Smooth muscle cell (in vitro differentiated cells): ENCODE data around the gene GAL. TPM values are rescaled to one million over a fixed set of nuclear protein-coding genes. Genes with fewer than 3 reads are reported as not detected.

Source experiments
- DNase-seq: peaks from one replicate; lab custom pipeline; 2025; ENCODE audit not compliant: unreplicated experiment; lab: John Stamatoyannopoulos, UW
- H2AFZ ChIP-seq: fragments of 200-600 bp; sonication (generic); 2 replicates; pipeline ENCODE4 v1.6.0; 2016; ENCODE audit warnings: antibody characterized with exemption, low read depth, mild to moderate bottlenecking
- H3F3A ChIP-seq: fragments of 200-600 bp; sonication (generic); 2 replicates; pipeline ENCODE4 v1.6.0; 2017; ENCODE audit warnings: antibody characterized with exemption, low read depth
- H3K27ac ChIP-seq: fragments of 200-600 bp; sonication (generic); 2 replicates; pipeline ENCODE4 v1.5.1; 2016; ENCODE audit warnings: low read depth, mild to moderate bottlenecking
- H3K27me3 ChIP-seq: fragments of 200-600 bp; sonication (generic); 2 replicates; pipeline ENCODE4 v1.6.1; 2016; ENCODE audit warnings: low read depth, mild to moderate bottlenecking
- H3K36me3 ChIP-seq: fragments of 200-600 bp; sonication (generic); 2 replicates; pipeline ENCODE4 v1.5.1; 2016; ENCODE audit warnings: low read depth
- H3K4me1 ChIP-seq: fragments of 200-600 bp; sonication (generic); 2 replicates; pipeline ENCODE4 v1.5.1; 2016; ENCODE audit warnings: low read depth
- H3K4me2 ChIP-seq: fragments of 200-600 bp; sonication (generic); 2 replicates; pipeline ENCODE4 v1.6.0; 2016; ENCODE audit warnings: mild to moderate bottlenecking
- H3K4me3 ChIP-seq: fragments of 200-600 bp; sonication (generic); 2 replicates; pipeline ENCODE4 v1.5.1; 2016; ENCODE audit warnings: mild to moderate bottlenecking
- H3K79me2 ChIP-seq: fragments of 200-600 bp; sonication (generic); 2 replicates; pipeline ENCODE4 v1.6.0; 2016; ENCODE audit warnings: low read depth, mild to moderate bottlenecking
- H3K9ac ChIP-seq: fragments of 200-600 bp; sonication (generic); 2 replicates; pipeline ENCODE4 v1.6.0; 2016; ENCODE audit warnings: low read depth
- H3K9me3 ChIP-seq: fragments of 200-600 bp; sonication (generic); replicated peaks from 2 replicates; pipeline ENCODE4 v1.5.1; 2016; ENCODE audit warnings: low read depth
- H4K20me1 ChIP-seq: fragments of 200-600 bp; sonication (generic); 2 replicates; pipeline ENCODE4 v1.6.0; 2016; ENCODE audit warnings: low read depth
- CTCF ChIP-seq: fragments of 200-600 bp; sonication (generic); IDR thresholded peaks from 2 replicates; pipeline ENCODE4 v1.5.1; 2017; ENCODE audit warnings: borderline replicate concordance, mild to moderate bottlenecking, antibody characterized with exemption; ENCODE audit not compliant: insufficient read depth, poor library complexity, severe bottlenecking
- WGBS: methylation state at CpG from one replicate; pipeline ENCODE4 v1.1.7; 2016; ENCODE audit warnings: low lambda C conversion rate; 5-methylcytosine and 5-hydroxymethylcytosine counted together
- polyA plus RNA-seq: library from polyadenylated mRNA; unstranded; fragments of >200 nt; fragmentation: Nextera tagmentation; extraction: Ambion mirVana; gene quantifications from 2 replicates; pipeline ENCODE4 v1.2.1, GENCODE V29; 2016
- total RNA-seq: library from RNA; depleted of rRNA; stranded (reverse); fragments of >200 nt; gene quantifications from 2 replicates; pipeline ENCODE4 v1.2.3, GENCODE V29; 2014

GAL gene
- total and polyA plus RNA-seq, 2 experiments from 2014 or later: 19.4 to 61.5 TPM

- no peaks in the 10 kb centered on the region for H3K79me2 ChIP-seq
- H3F3A ChIP-seq: no peaks in the 10 kb centered on the region
- WGBS: 31% methylated on average over 9 of the region's 9 CpGs
- peaks cover 8% of the 10 kb centered on the region for H3K4me1 ChIP-seq
- H3K36me3 ChIP-seq: no peaks in the 10 kb centered on the region
- H3K4me3 ChIP-seq: no peak overlapping the region
- no peak overlapping the region for H3K9ac ChIP-seq
- no peak for TF ChIP-seq CTCF
- no peak for DNase-seq
- no peak overlapping the region for H2AFZ ChIP-seq
- H3K27ac ChIP-seq: peak overlapping the region; percentile 4
- H3K9me3 ChIP-seq: no peaks in the 10 kb centered on the region
- no peaks in the 10 kb centered on the region for H4K20me1 ChIP-seq
- H3K27me3 ChIP-seq: peaks cover 22% of the 10 kb centered on the region
- H3K4me2 ChIP-seq: peak overlapping the region; percentile 49
Observed at GRCh38 chr11:68682531-68682961, 1.8 kb upstream of the GAL start.

GRCh38 chr11:68683121-68683520 lies 1.2 kb upstream of the GAL start:
- H3K79me2 ChIP-seq: no peaks in the 10 kb centered on the region
- no peaks in the 10 kb centered on the region for H4K20me1 ChIP-seq
- H3F3A ChIP-seq: no peaks in the 10 kb centered on the region
- H3K36me3 ChIP-seq: no peaks in the 10 kb centered on the region
- no peak for TF ChIP-seq CTCF
- no peak overlapping the region for H3K27ac ChIP-seq
- H3K9me3 ChIP-seq: no peaks in the 10 kb centered on the region
- no peak for DNase-seq
- H3K27me3 ChIP-seq: peaks cover 22% of the 10 kb centered on the region
- WGBS: 62% methylated on average over 7 of the region's 7 CpGs
- no peak overlapping the region for H3K4me3 ChIP-seq
- H2AFZ ChIP-seq: no peak overlapping the region
- no peak overlapping the region for H3K9ac ChIP-seq
- peak overlapping the region; percentile 49 for H3K4me2 ChIP-seq
- H3K4me1 ChIP-seq: peaks cover 8% of the 10 kb centered on the region

GRCh38 chr11:68683536-68684384 lies 584 bp upstream of the GAL start:
- Histone ChIP-seq H3K4me2 (peak overlapping the region; percentile 98), H3K9ac (no peak overlapping the region)

More at GRCh38 chr11:68683536-68684384, 584 bp upstream of the GAL start:
- WGBS: 63% methylated on average over 34 of the region's 37 CpGs
- no peaks in the 10 kb centered on the region for H4K20me1 ChIP-seq
- DNase-seq: no peak
- TF ChIP-seq CTCF: no peak
- H3K36me3 ChIP-seq: no peaks in the 10 kb centered on the region
- peaks cover 8% of the 10 kb centered on the region for H3K4me1 ChIP-seq
- no peaks in the 10 kb centered on the region for H3F3A ChIP-seq
- H3K4me3 ChIP-seq: peak overlapping the region; percentile 57
- no peaks in the 10 kb centered on the region for H3K9me3 ChIP-seq
- H3K79me2 ChIP-seq: no peaks in the 10 kb centered on the region
- peaks cover 22% of the 10 kb centered on the region for H3K27me3 ChIP-seq
- H2AFZ ChIP-seq: peak overlapping the region; percentile 75
- H3K27ac ChIP-seq: no peak overlapping the region
